Stimulated activated CD4-positive, alpha-beta T cell treated with anti-CD3 and anti-CD28 coated beads, TNF-alpha, amount 100 ng/mL, for 48 hours (primary cell): ENCODE measurements around the gene PABPN1L.

ENCODE experiments used
- DNase-seq, 3 donors: peaks; one replicate each; pipeline ENCODE4 v3.0.0-alpha.2; 2020; ENCODE audit warnings: low read depth in 3 of 3

Gene PABPN1L

DNA sequence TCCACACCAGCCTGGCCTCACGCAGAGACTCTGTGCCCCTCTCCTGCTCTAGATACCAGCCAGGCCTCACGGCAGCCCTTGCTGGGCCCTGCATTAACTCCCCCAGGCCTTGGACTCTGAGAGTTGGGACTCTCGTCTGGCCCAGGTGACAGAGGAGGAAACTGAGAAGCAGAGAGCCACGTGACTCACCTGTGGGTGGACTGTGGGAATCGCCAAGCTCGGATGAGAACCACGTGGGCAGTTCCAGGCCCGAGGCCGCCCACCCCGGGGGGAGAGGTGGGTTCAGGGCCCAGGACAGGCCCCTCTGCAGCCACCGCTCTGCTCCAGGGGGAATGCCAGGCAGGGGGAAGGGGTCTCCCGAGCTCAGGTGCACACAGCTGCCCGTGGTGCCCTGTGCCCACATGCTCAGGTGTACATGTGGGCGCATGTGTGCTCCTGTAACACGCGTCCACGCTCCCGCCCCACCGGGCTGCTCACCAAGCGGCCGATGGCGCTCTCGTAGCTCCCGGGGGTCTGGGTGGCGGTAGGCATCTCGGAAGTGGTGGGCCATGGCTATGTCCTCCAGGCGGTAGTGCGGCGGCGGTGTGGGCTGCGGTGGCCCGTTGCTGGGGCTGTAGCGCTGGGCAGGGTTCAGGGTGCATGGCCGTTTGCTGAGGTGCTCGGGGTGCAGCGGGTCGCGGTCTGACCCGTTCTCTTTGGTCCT, 18.3 kb upstream of the PABPN1L start:
- no peak for DNase-seq

- no peak for DNase-seq
Measured at GRCh38 chr16:88883946-88884345, 17.5 kb upstream of the PABPN1L start.

DNA sequence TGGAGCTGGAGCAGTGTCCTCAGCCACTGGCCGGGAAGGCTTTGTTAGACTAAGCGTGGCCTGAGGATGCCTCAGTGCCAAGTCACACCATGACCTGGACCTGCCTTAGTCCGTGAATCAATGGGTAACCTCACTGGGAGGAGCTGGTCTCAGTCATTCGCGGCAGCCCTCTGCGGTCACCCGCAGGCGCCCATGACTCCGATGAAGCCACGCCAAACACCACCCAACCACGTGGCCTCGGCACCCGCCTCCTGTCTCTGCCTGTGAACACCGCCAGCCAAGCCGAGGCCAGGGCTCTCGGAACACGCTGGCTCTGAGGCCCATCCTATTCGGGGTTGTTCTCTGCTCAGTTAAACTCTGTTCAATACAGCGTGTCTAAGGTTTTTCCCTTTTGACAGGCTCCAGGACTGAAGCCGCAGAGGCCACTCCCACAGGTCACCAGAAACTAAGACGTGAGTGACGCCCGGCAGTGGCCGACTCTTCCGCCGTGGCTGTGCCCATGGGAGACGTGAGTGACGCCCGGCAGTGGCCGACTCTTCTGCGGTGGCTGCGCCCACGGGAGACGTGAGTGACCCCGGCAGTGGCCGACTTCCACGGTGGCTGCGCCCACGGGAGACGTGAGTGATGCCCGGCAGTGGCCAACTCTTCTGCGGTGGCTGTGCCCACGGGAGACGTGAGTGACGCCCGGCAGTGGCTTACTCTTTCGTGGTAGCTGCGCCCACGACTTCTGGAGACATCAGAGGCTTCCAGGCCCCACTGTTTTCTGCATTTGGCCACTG, 16.8 kb upstream of the PABPN1L start:
- DNase-seq, result no peak

GRCh38 chr16:88882358-88883030, 16.0 kb upstream of the PABPN1L start:
- DNase-seq, result no peak

GRCh38 chr16:88881675-88882357, 15.4 kb upstream of the PABPN1L start:
- no peak for DNase-seq

- DNase-seq, result no peak
Measured at GRCh38 chr16:88881007-88881615, 14.7 kb upstream of the PABPN1L start.

DNA sequence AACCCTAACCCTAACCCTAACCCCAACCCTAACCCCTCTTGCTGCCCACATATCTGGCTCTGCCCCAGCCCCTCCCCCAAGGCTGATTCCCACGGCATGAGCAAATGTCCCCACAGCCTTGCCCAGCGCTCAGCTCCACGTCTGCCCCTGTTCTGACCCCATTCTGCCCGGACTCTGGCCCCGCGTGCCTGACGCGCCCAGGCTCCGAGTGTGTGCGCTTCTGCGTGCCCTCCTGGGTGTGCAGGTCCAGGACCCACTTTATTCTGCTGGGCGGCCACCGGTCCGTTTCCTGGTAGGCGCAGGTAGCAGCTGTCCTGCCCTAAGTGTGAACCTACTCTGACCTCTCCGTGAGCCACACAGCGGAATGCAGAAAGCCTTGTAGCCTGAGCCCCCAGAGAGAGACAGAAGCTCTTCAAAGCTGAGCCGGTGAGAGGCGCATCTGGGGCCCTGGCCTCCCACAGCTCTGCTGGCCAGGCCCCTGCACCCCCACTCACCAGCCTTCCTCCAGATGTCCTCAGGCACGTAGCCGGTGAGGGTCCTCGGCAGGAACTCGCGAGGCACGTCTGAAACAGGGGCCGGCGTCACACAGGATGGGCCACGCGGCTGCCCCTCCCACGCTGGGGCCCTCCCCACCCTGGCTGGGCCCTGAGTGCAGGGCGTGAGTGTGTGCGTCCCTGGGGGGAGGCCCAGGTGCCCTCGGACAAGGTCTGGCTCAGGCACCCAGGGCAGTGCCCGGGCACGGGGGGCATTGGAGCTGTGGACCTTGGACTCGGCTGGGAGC, 14.0 kb upstream of the PABPN1L start:
- DNase-seq, result no peak

DNA sequence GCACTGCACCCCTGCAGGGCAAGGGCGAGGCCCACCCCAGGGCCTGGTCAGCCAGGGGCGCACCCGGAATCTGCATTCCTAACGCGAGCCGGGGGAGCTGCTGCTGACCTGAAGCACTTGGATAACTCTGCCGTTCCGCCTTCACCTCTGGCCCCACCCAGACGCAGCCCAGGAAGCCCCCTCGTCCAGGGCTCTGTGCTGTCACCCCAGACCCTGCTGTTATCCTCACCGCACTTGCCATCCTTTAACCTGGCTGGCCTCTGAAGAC, 13.3 kb upstream of the PABPN1L start:
- DNase-seq, result no peak

DNA sequence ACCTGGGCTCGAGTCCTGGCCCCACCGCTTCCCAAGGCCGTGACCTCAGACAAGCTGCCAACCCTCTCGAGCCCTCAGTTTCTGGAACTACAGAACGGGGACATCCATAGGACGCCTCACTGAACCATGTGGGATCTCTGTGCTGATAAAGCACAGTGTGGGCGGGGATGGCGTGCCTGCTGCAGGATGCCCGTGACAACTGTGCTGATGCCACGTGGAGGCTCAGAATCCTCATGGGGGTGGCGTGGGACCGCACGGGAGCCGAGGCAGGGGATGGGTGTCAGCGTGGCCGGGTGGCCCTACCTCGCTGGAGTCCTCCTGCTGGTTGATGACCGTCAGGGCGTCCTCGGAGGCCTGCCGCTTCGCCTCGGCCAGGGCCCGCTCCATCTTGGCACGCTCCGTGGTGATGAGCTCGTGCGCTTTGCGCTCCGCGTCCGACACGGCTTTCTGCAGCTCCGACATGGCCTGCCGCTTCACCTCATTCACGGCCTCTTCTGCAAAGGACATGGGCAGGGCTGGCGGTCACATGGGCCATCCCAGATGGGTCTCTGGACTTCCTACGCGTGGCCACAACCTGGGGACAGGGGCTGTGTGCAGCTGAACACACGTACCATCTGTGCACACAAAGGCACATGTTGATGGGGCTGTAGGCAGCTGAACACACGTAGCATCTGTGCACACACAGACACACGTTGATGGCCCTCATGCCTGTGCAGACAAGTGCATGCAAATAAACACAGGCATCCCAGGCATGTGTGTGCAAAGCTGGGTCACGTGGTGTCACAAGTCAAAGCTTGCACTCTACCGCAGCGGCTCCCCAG, 12.7 kb upstream of the PABPN1L start:
- DNase-seq, result no peak

DNA sequence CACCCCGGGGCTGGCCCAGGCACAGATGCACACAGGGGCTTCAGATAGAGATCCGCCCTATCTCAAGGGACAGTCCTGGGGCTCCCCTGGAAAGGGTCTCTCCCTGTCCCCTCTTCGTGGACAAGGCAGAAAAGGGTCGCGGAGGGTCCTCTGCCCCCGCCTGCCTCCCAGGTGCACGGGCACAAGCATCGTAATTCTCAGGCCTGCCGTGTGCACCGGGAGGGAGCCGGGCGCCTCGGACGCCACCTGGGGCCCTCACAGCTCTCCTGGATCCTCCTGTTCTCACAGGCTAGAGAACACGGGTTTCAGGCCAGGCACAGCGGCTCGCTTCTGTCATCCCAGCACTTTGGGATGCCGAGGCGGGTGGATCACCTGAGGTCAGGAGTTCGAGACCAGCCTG, 11.9 kb upstream of the PABPN1L start:
- DNase-seq, result no peak

DNA sequence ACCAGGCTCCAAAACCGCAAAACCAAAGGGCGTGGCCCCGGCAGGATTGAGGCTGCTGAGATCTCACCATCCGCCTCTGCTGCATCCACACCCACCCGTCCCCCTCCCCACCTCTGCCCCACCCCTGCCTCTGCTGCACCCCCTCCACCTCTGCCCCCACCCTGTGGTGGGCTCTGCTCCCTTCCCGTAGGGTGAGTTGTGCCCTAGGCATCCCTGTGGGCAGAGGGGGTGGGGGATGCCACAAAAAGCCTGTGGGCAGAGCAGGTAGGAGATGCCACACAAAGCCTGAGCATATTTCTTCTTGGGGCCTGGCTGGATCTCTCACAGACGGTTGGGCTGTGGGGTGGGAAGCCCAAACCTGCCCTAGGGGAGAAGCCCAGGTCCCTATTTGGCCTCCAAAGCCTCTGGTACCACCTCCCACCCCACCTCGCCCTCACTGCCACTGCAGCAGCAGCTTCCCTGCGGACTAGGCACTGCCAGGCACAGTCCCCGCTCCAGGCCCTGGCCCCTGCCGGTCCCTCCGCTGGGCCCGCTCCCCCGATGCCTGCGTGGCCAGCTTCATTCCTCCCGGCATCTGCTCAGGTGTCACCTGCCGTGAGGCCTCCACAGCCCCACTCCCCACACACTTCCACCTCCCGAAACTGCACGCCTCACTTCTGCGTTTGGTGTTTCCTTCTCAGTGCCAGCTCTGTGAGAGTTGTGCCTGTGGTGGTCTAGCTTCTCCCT, 11.3 kb upstream of the PABPN1L start:
- DNase-seq, result no peak

DNA sequence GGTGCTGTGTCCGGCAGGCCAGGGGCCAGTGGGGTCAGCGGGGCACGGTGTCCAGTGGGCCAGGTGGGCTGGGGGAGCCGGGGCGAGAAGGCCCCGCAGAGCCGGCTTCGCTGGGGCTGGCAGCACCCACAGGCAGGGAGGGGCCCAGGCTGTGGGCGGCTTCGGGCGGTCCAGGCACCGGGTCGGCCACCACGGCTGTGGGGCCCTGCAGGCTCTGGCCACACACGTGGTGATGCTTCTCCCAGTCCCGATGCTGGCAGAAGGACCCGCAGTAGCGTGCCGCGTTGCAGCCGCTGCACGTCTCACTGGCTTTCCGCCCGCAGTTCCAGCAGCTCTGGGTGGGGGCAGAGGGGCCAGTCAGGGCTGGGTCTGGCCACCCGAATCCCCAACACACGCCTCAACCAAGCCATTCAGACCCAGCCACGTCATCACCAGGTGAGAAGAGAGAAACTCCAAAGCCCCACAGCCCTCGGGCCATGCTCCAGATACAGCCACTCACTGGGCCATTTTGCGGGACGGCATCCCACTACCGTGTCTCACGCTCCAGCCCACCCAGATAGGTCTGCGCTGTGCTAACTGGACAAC, 10.6 kb upstream of the PABPN1L start:
- DNase-seq, result no peak

DNA sequence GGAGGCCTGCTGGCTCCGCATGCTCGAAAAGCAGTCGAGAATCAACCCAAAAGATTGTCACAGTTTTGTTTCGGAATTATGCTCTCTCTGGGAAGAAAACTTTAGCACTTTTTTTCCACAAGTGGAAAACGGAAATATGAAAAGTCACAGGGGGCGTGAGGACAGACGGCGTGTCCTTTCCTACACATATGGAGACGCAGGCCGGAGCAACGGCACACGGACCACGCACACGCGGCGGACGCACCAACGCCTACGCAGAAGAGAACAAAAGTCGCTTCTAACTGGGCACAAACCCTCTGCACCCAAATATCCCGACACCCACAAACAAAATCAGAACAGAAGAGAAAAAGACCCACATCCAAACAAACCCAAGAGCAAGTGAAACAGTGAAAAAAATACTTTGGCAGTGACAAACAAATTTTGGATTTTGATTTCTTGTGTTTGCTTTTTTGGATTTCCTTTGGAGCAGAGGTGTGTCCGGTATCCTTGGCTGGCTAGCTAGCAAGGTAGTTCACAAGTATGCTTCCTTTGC, 9.3 kb upstream of the PABPN1L start:
- DNase-seq, result no peak

GRCh38 chr16:88874938-88875599, 8.6 kb upstream of the PABPN1L start:
- no peak for DNase-seq

- no peak for DNase-seq
Measured at GRCh38 chr16:88872650-88873331, 6.3 kb upstream of the PABPN1L start.

- DNase-seq, result no peak
Measured at GRCh38 chr16:88871730-88872416, 5.4 kb upstream of the PABPN1L start.

DNA sequence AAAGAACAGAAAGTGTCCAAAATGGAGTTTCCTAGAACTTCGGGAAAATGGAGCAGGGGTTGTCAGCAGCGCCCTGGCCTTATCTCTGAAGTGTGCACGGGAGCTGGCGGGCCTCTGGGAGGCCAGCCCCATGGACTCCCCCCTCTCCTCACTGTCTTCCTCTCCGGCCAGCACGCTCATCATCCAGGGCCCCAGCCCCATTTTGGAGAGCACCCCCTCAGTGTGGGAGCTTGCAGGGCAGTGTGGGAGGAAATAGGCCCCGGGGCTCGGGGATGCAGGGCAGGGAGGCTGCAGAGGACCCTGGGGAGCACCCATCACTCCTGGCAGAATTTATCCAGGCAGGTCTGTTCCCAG, 4.9 kb upstream of the PABPN1L start:
- no peak for DNase-seq
